GM12878 (cell line): ENCODE results near the gene NTSR1. TPM values are rescaled to one million over a fixed set of nuclear protein-coding genes. Genes with fewer than 3 reads are reported as not detected.
A peak's percentile ranks its signal among the peaks of the same experiment; 100 is the strongest.

Experiments used
- ATF7 ChIP-seq: fragments of 450-650 bp; IDR thresholded peaks from 2 replicates; pipeline ENCODE4 v1.6.1; 2016; ENCODE audit warnings: low read depth, mild to moderate bottlenecking
- BACH1 ChIP-seq: fragments of 450-650 bp; IDR thresholded peaks from 2 replicates; pipeline ENCODE4 v1.6.1; 2017; ENCODE audit warnings: mild to moderate bottlenecking, borderline replicate concordance
- CBFB ChIP-seq: IDR thresholded peaks from 2 replicates; pipeline ENCODE4 v1.6.1; 2016; ENCODE audit warnings: antibody characterized with exemption, low read depth
- DPF2 ChIP-seq: fragments of 450-650 bp; IDR thresholded peaks from 2 replicates; pipeline ENCODE4 v1.6.1; 2017; ENCODE audit warnings: mild to moderate bottlenecking
- EED ChIP-seq: sonication (generic); IDR thresholded peaks from 2 replicates; pipeline ENCODE4 v1.6.1; 2016; ENCODE audit warnings: antibody characterized with exemption, low read depth
- FOXM1 ChIP-seq: IDR thresholded peaks from 2 replicates; pipeline ENCODE4 v1.6.1; 2012; ENCODE audit warnings: low read depth, mild to moderate bottlenecking, inconsistent platforms, low read length, moderate library complexity
- IKZF1 ChIP-seq: fragments of 450-650 bp; conservative IDR thresholded peaks from 2 replicates; pipeline ENCODE4 v1.6.1; 2017; ENCODE audit warnings: antibody characterized with exemption, mild to moderate bottlenecking
- IKZF2 ChIP-seq, 2 experiments: fragments of 450-650 bp; IDR thresholded peaks; 2 replicates each; pipeline ENCODE4 v1.6.1; 2017; ENCODE audit warnings: mild to moderate bottlenecking in 2 of 2, moderate library complexity in 2 of 2
- JUND ChIP-seq: IDR thresholded peaks from 2 replicates; pipeline ENCODE4 v1.6.1; 2012; ENCODE audit warnings: low read depth, mild to moderate bottlenecking, low read length, improper control_type of control experiment, moderate library complexity
- NBN ChIP-seq: fragments of 450-650 bp; IDR thresholded peaks from 2 replicates; pipeline ENCODE4 v1.6.1; 2016
- NFYB ChIP-seq: IDR thresholded peaks from 2 replicates; pipeline ENCODE4 v1.6.1; 2011; ENCODE audit warnings: low read depth, mild to moderate bottlenecking, low read length, improper control_type of control experiment, moderate library complexity; ENCODE audit not compliant: insufficient read depth
- NR2C1 ChIP-seq: fragments of 450-650 bp; IDR thresholded peaks from 2 replicates; pipeline ENCODE4 v1.6.1; 2017; ENCODE audit warnings: antibody characterized with exemption, mild to moderate bottlenecking, moderate library complexity
- PAX5 ChIP-seq: IDR thresholded peaks from 2 replicates; pipeline ENCODE4 v1.6.1; 2011; ENCODE audit warnings: low read depth, low read length, borderline replicate concordance
- POLR2A ChIP-seq: IDR thresholded peaks from 2 replicates; pipeline ENCODE4 v1.6.1; 2011; ENCODE audit warnings: low read depth, mild to moderate bottlenecking, low read length
- RBBP5 ChIP-seq: fragments of 200-600 bp; sonication (generic); conservative IDR thresholded peaks from 2 replicates; pipeline ENCODE4 v1.6.1; 2016
- RUNX3 ChIP-seq: IDR thresholded peaks from 2 replicates; pipeline ENCODE4 v1.6.1; 2012; ENCODE audit warnings: low read length, inconsistent platforms
- SIN3A ChIP-seq: IDR thresholded peaks from 2 replicates; pipeline ENCODE4 v1.6.1; 2012; ENCODE audit warnings: low read depth, low read length, improper control_type of control experiment
- SIX5 ChIP-seq: IDR thresholded peaks from 2 replicates; pipeline ENCODE4 v1.6.1; 2011; ENCODE audit warnings: mild to moderate bottlenecking, low read depth, low read length, moderate library complexity; ENCODE audit not compliant: severe bottlenecking
- SMAD1 ChIP-seq: fragments of 450-650 bp; IDR thresholded peaks from 2 replicates; pipeline ENCODE4 v1.6.1; 2018; ENCODE audit warnings: mild to moderate bottlenecking, low read depth; ENCODE audit not compliant: partially characterized antibody
- SMC3 ChIP-seq: IDR thresholded peaks from 2 replicates; pipeline ENCODE4 v1.6.1; 2011; ENCODE audit warnings: low read length, improper control_type of control experiment, borderline replicate concordance
- TAF1 ChIP-seq: IDR thresholded peaks from 2 replicates; pipeline ENCODE4 v1.6.1; 2011; ENCODE audit warnings: mild to moderate bottlenecking, low read depth, low read length, borderline replicate concordance
- TCF7 ChIP-seq: IDR thresholded peaks from 2 replicates; pipeline ENCODE4 v1.6.1; 2014; ENCODE audit warnings: antibody characterized with exemption, borderline replicate concordance
- ZBTB40 ChIP-seq: fragments of 450-650 bp; IDR thresholded peaks from 2 replicates; pipeline ENCODE4 v1.6.1; 2016; ENCODE audit warnings: mild to moderate bottlenecking, moderate library complexity, borderline replicate concordance
- ZNF217 ChIP-seq: fragments of 450-650 bp; IDR thresholded peaks from 2 replicates; pipeline ENCODE4 v1.6.1; 2017; ENCODE audit warnings: antibody characterized with exemption, mild to moderate bottlenecking
- polyA plus RNA-seq, 11 experiments: library from polyadenylated mRNA; depleted of rRNA in 4 of 11; unstranded in 6 of 11; stranded (reverse) in 5 of 11; fragments of >200 nt; fragmentation: Nextera tagmentation in 4 of 11; fragmentation: Illumina TruSeq in 1 of 11; extraction: Ambion mirVana in 4 of 11; extraction: Trizol in 1 of 11; gene quantifications; 1 replicate in 1 of 11; 2 replicates in 10 of 11; pipeline versions ENCODE4 v1.2.1 to v1.2.3, GENCODE V29; 2011 to 2016; ENCODE audit warnings: inconsistent platforms in 2 of 11, missing spikeins in 2 of 11, low read depth in 1 of 11
- total RNA-seq, 4 experiments: library from RNA; depleted of rRNA in 3 of 4; stranded (reverse); fragments of >200 nt in 3 of 4; fragmentation: Illumina TruSeq in 1 of 4; extraction: Trizol in 1 of 4; gene quantifications; 2 replicates each; pipeline versions ENCODE4 v1.2.1 to v1.2.3, GENCODE V29; 2013 to 2021
- TF ChIP-seq, protein P1 (sequence below): IDR thresholded peaks from 2 replicates; pipeline ENCODE4 v1.6.1; 2012; ENCODE audit warnings: low read depth, low read length, improper control_type of control experiment

NTSR1 gene
- total and polyA plus RNA-seq, 10 of the 15 experiments (the other 5 are each of a cell fraction or from before 2014, with no cell fraction given): not detected

GRCh38 chr20:62795023-62795761 lies 86.6 kb downstream of the NTSR1 start (continued):
- TF ChIP-seq, protein P1, sequence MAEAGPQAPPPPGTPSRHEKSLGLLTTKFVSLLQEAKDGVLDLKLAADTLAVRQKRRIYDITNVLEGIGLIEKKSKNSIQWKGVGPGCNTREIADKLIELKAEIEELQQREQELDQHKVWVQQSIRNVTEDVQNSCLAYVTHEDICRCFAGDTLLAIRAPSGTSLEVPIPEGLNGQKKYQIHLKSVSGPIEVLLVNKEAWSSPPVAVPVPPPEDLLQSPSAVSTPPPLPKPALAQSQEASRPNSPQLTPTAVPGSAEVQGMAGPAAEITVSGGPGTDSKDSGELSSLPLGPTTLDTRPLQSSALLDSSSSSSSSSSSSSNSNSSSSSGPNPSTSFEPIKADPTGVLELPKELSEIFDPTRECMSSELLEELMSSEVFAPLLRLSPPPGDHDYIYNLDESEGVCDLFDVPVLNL: no peak
- TF ChIP-seq NBN: no peak
- 0 out of 2 replicates have a peak, but pooled peaks have one; percentile 31 for TF ChIP-seq CBFB
- peak; percentile 31; the same call in 1 of the 2 replicates for TF ChIP-seq SIN3A
- no peak for TF ChIP-seq FOXM1
- TF ChIP-seq TAF1: no peak
- TF ChIP-seq JUND: no peak
- peak; percentile 67; the same call in 1 of the 2 replicates for TF ChIP-seq POLR2A
- TF ChIP-seq ZBTB40: no peak
- TF ChIP-seq RBBP5: no peak
- TF ChIP-seq SMAD1: no peak
- no peak; the same call in 1 of the 2 replicates for TF ChIP-seq ZNF217
- TF ChIP-seq NR2C1: no peak
- peak; percentile 28; the same call in 1 of the 2 replicates for TF ChIP-seq IKZF1
- TF ChIP-seq EED: peak; percentile 17; the same call in 1 of the 2 replicates
- peak; percentile 66 for TF ChIP-seq BACH1
- TF ChIP-seq SIX5: no peak
- TF ChIP-seq RUNX3: peak; percentile 19; the same call in 1 of the 2 replicates
- no peak for TF ChIP-seq NFYB
- TF ChIP-seq TCF7: no peak
- no peak for TF ChIP-seq PAX5
- TF ChIP-seq ATF7: no peak
- TF ChIP-seq IKZF2 (IDR thresholded peaks at IDR 0.05): no peak
- no peak for TF ChIP-seq SMC3
- no peak for TF ChIP-seq DPF2
